ENCODE results near the gene BPIFB4. TPM values are rescaled to one million over a fixed set of nuclear protein-coding genes. Genes with fewer than 3 reads are reported as not detected.
"Not testable (repeated sequence)": the region's sequence is repeated elsewhere in the genome, so short reads cannot be mapped to it uniquely, and the experiment has no call there.

The BPIFB4 gene
- total and polyA plus RNA-seq, 2 donors, result 0.05 to 0.64 TPM

GRCh38 chr20:33105316-33105924 lies 26.0 kb downstream of the BPIFB4 start:
- no peak overlapping the region for H3K4me3 ChIP-seq (ENCODE audit: low read length in 2 of 2)
- WGBS, result 92% methylated on average over 8 of the region's 8 CpGs
- H3K4me1 ChIP-seq (ENCODE audit: control insufficient read depth in 2 of 2, insufficient read depth in 2 of 2, low read length in 2 of 2), result no peaks in the 10 kb centered on the region
- DNase-seq (ENCODE audit: low read depth in 6 of 9, low spot score in 9 of 9), result no peak
- no peaks in the 10 kb centered on the region for H3K36me3 ChIP-seq (ENCODE audit: control insufficient read depth in 2 of 2, insufficient read depth in 2 of 2, low read length in 1 of 2)
- no peaks in the 10 kb centered on the region for H3K9me3 ChIP-seq (ENCODE audit: control insufficient read depth in 2 of 2, insufficient read depth in 1 of 2, low read length in 1 of 2)
- H3K27me3 ChIP-seq (ENCODE audit: control insufficient read depth in 2 of 2, insufficient read depth in 1 of 2, low read length in 1 of 2), result peaks cover 0 to under 1% of the 10 kb centered on the region in 2 donors
- no peak overlapping the region for H3K27ac ChIP-seq (ENCODE audit: low read depth in 1 of 2, low read length in 1 of 2)

GRCh38 chr20:33106058-33106620 lies 26.7 kb downstream of the BPIFB4 start:
- not testable (repeated sequence) for H3K9me3 ChIP-seq (ENCODE audit: control insufficient read depth in 2 of 2, insufficient read depth in 1 of 2, low read length in 1 of 2); H3K36me3 ChIP-seq (ENCODE audit: control insufficient read depth in 2 of 2, insufficient read depth in 2 of 2, low read length in 1 of 2); H3K27ac ChIP-seq (ENCODE audit: low read depth in 1 of 2, low read length in 1 of 2); H3K4me1 ChIP-seq (ENCODE audit: control insufficient read depth in 2 of 2, insufficient read depth in 2 of 2, low read length in 2 of 2); H3K27me3 ChIP-seq (ENCODE audit: control insufficient read depth in 2 of 2, insufficient read depth in 1 of 2, low read length in 1 of 2); DNase-seq (ENCODE audit: low read depth in 6 of 9, low spot score in 9 of 9); H3K4me3 ChIP-seq (ENCODE audit: low read length in 2 of 2)
- 80% methylated on average over 7 of the region's 7 CpGs for WGBS

- no peaks in the 10 kb centered on the region for H3K4me1 ChIP-seq (ENCODE audit: control insufficient read depth in 2 of 2, insufficient read depth in 2 of 2, low read length in 2 of 2)
- no peak overlapping the region for H3K4me3 ChIP-seq (ENCODE audit: low read length in 2 of 2)
- H3K27me3 ChIP-seq (ENCODE audit: control insufficient read depth in 2 of 2, insufficient read depth in 1 of 2, low read length in 1 of 2), result no peaks in the 10 kb centered on the region
- 91% methylated on average over 2 of the region's 2 CpGs for WGBS
- no peak for DNase-seq (ENCODE audit: low read depth in 6 of 9, low spot score in 9 of 9)
- no peaks in the 10 kb centered on the region for H3K36me3 ChIP-seq (ENCODE audit: control insufficient read depth in 2 of 2, insufficient read depth in 2 of 2, low read length in 1 of 2)
- H3K27ac ChIP-seq (ENCODE audit: low read depth in 1 of 2, low read length in 1 of 2), result no peak overlapping the region
- no peaks in the 10 kb centered on the region for H3K9me3 ChIP-seq (ENCODE audit: control insufficient read depth in 2 of 2, insufficient read depth in 1 of 2, low read length in 1 of 2)
Observed at GRCh38 chr20:33108661-33109060, 29.2 kb downstream of the BPIFB4 start.

GRCh38 chr20:33110147-33110825 lies 30.8 kb downstream of the BPIFB4 start:
- H3K4me3 ChIP-seq (ENCODE audit: low read length in 2 of 2), result no peak overlapping the region
- H3K36me3 ChIP-seq (ENCODE audit: control insufficient read depth in 2 of 2, insufficient read depth in 2 of 2, low read length in 1 of 2), result no peaks in the 10 kb centered on the region
- H3K4me1 ChIP-seq (ENCODE audit: control insufficient read depth in 2 of 2, insufficient read depth in 2 of 2, low read length in 2 of 2), result no peaks in the 10 kb centered on the region
- WGBS, result 84% methylated on average over 8 of the region's 8 CpGs
- no peaks in the 10 kb centered on the region for H3K9me3 ChIP-seq (ENCODE audit: control insufficient read depth in 2 of 2, insufficient read depth in 1 of 2, low read length in 1 of 2)
- H3K27me3 ChIP-seq (ENCODE audit: control insufficient read depth in 2 of 2, insufficient read depth in 1 of 2, low read length in 1 of 2), result no peaks in the 10 kb centered on the region
- no peak for DNase-seq (ENCODE audit: low read depth in 6 of 9, low spot score in 9 of 9)
- no peak overlapping the region for H3K27ac ChIP-seq (ENCODE audit: low read depth in 1 of 2, low read length in 1 of 2)

- no peaks in the 10 kb centered on the region for H3K4me1 ChIP-seq (ENCODE audit: control insufficient read depth in 2 of 2, insufficient read depth in 2 of 2, low read length in 2 of 2)
- no peak for DNase-seq (ENCODE audit: low read depth in 6 of 9, low spot score in 9 of 9)
- no peaks in the 10 kb centered on the region for H3K27me3 ChIP-seq (ENCODE audit: control insufficient read depth in 2 of 2, insufficient read depth in 1 of 2, low read length in 1 of 2)
- H3K36me3 ChIP-seq (ENCODE audit: control insufficient read depth in 2 of 2, insufficient read depth in 2 of 2, low read length in 1 of 2), result no peaks in the 10 kb centered on the region
- 96% methylated on average over 5 of the region's 5 CpGs for WGBS
- no peaks in the 10 kb centered on the region for H3K9me3 ChIP-seq (ENCODE audit: control insufficient read depth in 2 of 2, insufficient read depth in 1 of 2, low read length in 1 of 2)
- H3K4me3 ChIP-seq (ENCODE audit: low read length in 2 of 2), result no peak overlapping the region
- H3K27ac ChIP-seq (ENCODE audit: low read depth in 1 of 2, low read length in 1 of 2), result no peak overlapping the region
Observed at GRCh38 chr20:33111306-33111705, 31.9 kb downstream of the BPIFB4 start.

- Histone ChIP-seq H3K27ac (ENCODE audit: low read depth in 1 of 2, low read length in 1 of 2) (no peak overlapping the region), H3K4me3 (ENCODE audit: low read length in 2 of 2) (no peak overlapping the region), H3K36me3 (ENCODE audit: control insufficient read depth in 2 of 2, insufficient read depth in 2 of 2, low read length in 1 of 2) (no peaks in the 10 kb centered on the region), H3K9me3 (ENCODE audit: control insufficient read depth in 2 of 2, insufficient read depth in 1 of 2, low read length in 1 of 2) (no peaks in the 10 kb centered on the region), H3K4me1 (ENCODE audit: control insufficient read depth in 2 of 2, insufficient read depth in 2 of 2, low read length in 2 of 2) (no peaks in the 10 kb centered on the region), H3K27me3 (ENCODE audit: control insufficient read depth in 2 of 2, insufficient read depth in 1 of 2, low read length in 1 of 2) (no peaks in the 10 kb centered on the region)
- 89% methylated on average over 7 of the region's 7 CpGs for WGBS
- DNase-seq (ENCODE audit: low read depth in 6 of 9, low spot score in 9 of 9), result no peak
Observed at GRCh38 chr20:33112547-33113386, 33.3 kb downstream of the BPIFB4 start.

- Histone ChIP-seq H3K27me3 (ENCODE audit: control insufficient read depth in 2 of 2, insufficient read depth in 1 of 2, low read length in 1 of 2) (no peaks in the 10 kb centered on the region), H3K27ac (ENCODE audit: low read depth in 1 of 2, low read length in 1 of 2) (no peak overlapping the region), H3K36me3 (ENCODE audit: control insufficient read depth in 2 of 2, insufficient read depth in 2 of 2, low read length in 1 of 2) (no peaks in the 10 kb centered on the region), H3K9me3 (ENCODE audit: control insufficient read depth in 2 of 2, insufficient read depth in 1 of 2, low read length in 1 of 2) (no peaks in the 10 kb centered on the region), H3K4me1 (ENCODE audit: control insufficient read depth in 2 of 2, insufficient read depth in 2 of 2, low read length in 2 of 2) (no peaks in the 10 kb centered on the region), H3K4me3 (ENCODE audit: low read length in 2 of 2) (no peak overlapping the region)
- 93% methylated on average over 6 of the region's 6 CpGs for WGBS
- DNase-seq (ENCODE audit: low read depth in 6 of 9, low spot score in 9 of 9), result no peak
Observed at GRCh38 chr20:33113387-33113908, 34.0 kb downstream of the BPIFB4 start.

- not testable (repeated sequence) for H3K27ac ChIP-seq (ENCODE audit: low read depth in 1 of 2, low read length in 1 of 2); H3K36me3 ChIP-seq (ENCODE audit: control insufficient read depth in 2 of 2, insufficient read depth in 2 of 2, low read length in 1 of 2); H3K4me1 ChIP-seq (ENCODE audit: control insufficient read depth in 2 of 2, insufficient read depth in 2 of 2, low read length in 2 of 2); H3K9me3 ChIP-seq (ENCODE audit: control insufficient read depth in 2 of 2, insufficient read depth in 1 of 2, low read length in 1 of 2); H3K4me3 ChIP-seq (ENCODE audit: low read length in 2 of 2); DNase-seq (ENCODE audit: low read depth in 6 of 9, low spot score in 9 of 9); H3K27me3 ChIP-seq (ENCODE audit: control insufficient read depth in 2 of 2, insufficient read depth in 1 of 2, low read length in 1 of 2)
- 96% methylated on average over 33 of the region's 34 CpGs for WGBS
Observed at GRCh38 chr20:33115501-33115900, 36.1 kb downstream of the BPIFB4 start.
